Activated naive CD4-positive, alpha-beta T cell treated with Interleukin-2 at 50 U/mL for 16 hours (primary cell): ENCODE results near the gene TBC1D21.
A peak's percentile ranks its signal among the peaks of the same experiment; 100 is the strongest.

ENCODE experiments used
- DNase-seq: peaks from one replicate; pipeline ENCODE4 v3.0.0-alpha.2; 2020

Gene TBC1D21

GRCh38 chr15:73912030-73912596, 38.7 kb downstream of the TBC1D21 start:
- DNase-seq = no peak

GRCh38 chr15:73914145-73914544, 40.8 kb downstream of the TBC1D21 start:
- DNase-seq = no peak

GRCh38 chr15:73915082-73915481, 41.7 kb downstream of the TBC1D21 start:
- no peak for DNase-seq

GRCh38 chr15:73918784-73919183, 45.4 kb downstream of the TBC1D21 start:
- DNase-seq = no peak

GRCh38 chr15:73919706-73920105, 46.3 kb downstream of the TBC1D21 start:
- no peak for DNase-seq

GRCh38 chr15:73921254-73921925, 48.0 kb downstream of the TBC1D21 start:
- DNase-seq = no peak

GRCh38 chr15:73922186-73923151, 49.1 kb downstream of the TBC1D21 start:
- no peak for DNase-seq

GRCh38 chr15:73923156-73923487, 49.8 kb downstream of the TBC1D21 start:
- DNase-seq = no peak

- no peak for DNase-seq
Observed at GRCh38 chr15:73923488-73924164, 50.3 kb downstream of the TBC1D21 start.

- peak; percentile 28 for DNase-seq
Observed at GRCh38 chr15:73924171-73924921, 51.0 kb downstream of the TBC1D21 start.

GRCh38 chr15:73925848-73926218, 52.5 kb downstream of the TBC1D21 start:
- DNase-seq = no peak

- no peak for DNase-seq
Observed at GRCh38 chr15:73926219-73927002, 53.0 kb downstream of the TBC1D21 start, which contains the start of gene LOXL1. LOXL1 (plus strand) TSS chr15:73926462; CDS start chr15:73926784, 322 bp downstream.

- DNase-seq = peak; percentile 53
Observed at GRCh38 chr15:73927003-73927475, 53.7 kb downstream of the TBC1D21 start.

GRCh38 chr15:73927476-73928240, 54.3 kb downstream of the TBC1D21 start:
- peak; percentile 81 for DNase-seq

GRCh38 chr15:73928241-73928579, 54.8 kb downstream of the TBC1D21 start:
- no peak for DNase-seq

- no peak for DNase-seq
Observed at GRCh38 chr15:73928971-73929627, 55.7 kb downstream of the TBC1D21 start.

GRCh38 chr15:73930371-73930770, 57.0 kb downstream of the TBC1D21 start:
- DNase-seq = no peak

- no peak for DNase-seq
Observed at GRCh38 chr15:73930790-73931281, 57.5 kb downstream of the TBC1D21 start.

- no peak for DNase-seq
Observed at GRCh38 chr15:73931441-73931840, 58.1 kb downstream of the TBC1D21 start.
